Upper lobe of right lung (tissue), 1 donor: Measurements from ENCODE around the gene EPHB6. TPM values are rescaled to one million over a fixed set of nuclear protein-coding genes. Genes with fewer than 3 reads are reported as not detected.

Source experiments
- ATAC-seq: fragments of 200-7000 bp; cut with Tn5 transposase; one replicate; pipeline ENCODE4 v1.9.1; 2020; ENCODE audit warnings: mild to moderate bottlenecking, moderate library complexity
- DNase-seq: peaks from one replicate; pipeline ENCODE4 v3.0.0-alpha.2; 2020
- H3K27ac ChIP-seq: fragments of 200-600 bp; one replicate; pipeline ENCODE4 v1.8.0; 2022
- H3K27me3 ChIP-seq: fragments of 200-600 bp; one replicate; pipeline ENCODE4 v1.8.0; 2022; ENCODE audit warnings: mild to moderate bottlenecking
- H3K36me3 ChIP-seq: fragments of 200-600 bp; one replicate; pipeline ENCODE4 v1.8.0; 2022
- H3K4me1 ChIP-seq: fragments of 200-600 bp; one replicate; pipeline ENCODE4 v1.8.0; 2022
- H3K4me3 ChIP-seq: fragments of 200-600 bp; one replicate; pipeline ENCODE4 v1.8.0; 2022; ENCODE audit warnings: mild to moderate bottlenecking
- H3K9me3 ChIP-seq: fragments of 200-600 bp; one replicate; pipeline ENCODE4 v1.8.0; 2022
- intact Hi-C: fragments of 100-400 bp; cut with DNase I; formaldehyde crosslinking; loops from one replicate; pipeline ENCODE4 v1.11.0; 2022
- total RNA-seq: library from RNA; stranded (reverse); fragmentation: NEBNext Ultra II Directional; extraction: Animal tissue kit (Norgen Biotek cat#: 25700); gene quantifications from one replicate; pipeline ENCODE4 v1.2.1, GENCODE V29; 2021
- TF ChIP-seq, protein P1 (sequence below): fragments of 200-600 bp; IDR thresholded peaks from one replicate; pipeline ENCODE4 v1.8.0; 2022; ENCODE audit warnings: antibody characterized with exemption
- donor health status: DM: no; HTN: yes; CAD: no; lungs with severe emphysema.

Gene EPHB6
- total RNA-seq, 1 donor from 2014 or later, result 12.8 TPM

DNA sequence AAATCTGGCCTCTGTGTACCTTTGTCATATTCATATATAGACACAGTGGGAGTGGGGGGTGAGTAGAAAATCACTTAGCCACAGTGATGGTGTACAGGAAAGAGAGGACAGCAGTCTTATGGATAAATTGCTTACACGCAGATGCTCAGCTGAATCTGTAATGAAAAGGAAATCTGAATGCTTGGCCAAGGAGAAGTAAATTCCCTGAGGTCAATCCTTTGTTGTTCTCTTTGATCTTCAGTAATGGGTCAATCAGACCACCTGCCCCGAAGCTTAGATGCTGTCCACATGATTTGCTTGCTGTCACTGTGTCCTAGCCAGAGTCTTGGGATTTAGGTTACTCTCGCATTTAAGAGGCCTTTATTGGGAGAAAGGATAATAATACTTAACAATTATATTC lies 18.4 kb upstream of the EPHB6 start:
- H3K36me3 ChIP-seq, result no peaks in the 10 kb centered on the region
- H3K4me3 ChIP-seq, result no peak overlapping the region
- no peaks in the 10 kb centered on the region for H3K4me1 ChIP-seq
- no peak for ATAC-seq
- H3K27me3 ChIP-seq, result no peaks in the 10 kb centered on the region
- DNase-seq, result no peak
- intact Hi-C loops, result no loop called here
- TF ChIP-seq, protein P1, sequence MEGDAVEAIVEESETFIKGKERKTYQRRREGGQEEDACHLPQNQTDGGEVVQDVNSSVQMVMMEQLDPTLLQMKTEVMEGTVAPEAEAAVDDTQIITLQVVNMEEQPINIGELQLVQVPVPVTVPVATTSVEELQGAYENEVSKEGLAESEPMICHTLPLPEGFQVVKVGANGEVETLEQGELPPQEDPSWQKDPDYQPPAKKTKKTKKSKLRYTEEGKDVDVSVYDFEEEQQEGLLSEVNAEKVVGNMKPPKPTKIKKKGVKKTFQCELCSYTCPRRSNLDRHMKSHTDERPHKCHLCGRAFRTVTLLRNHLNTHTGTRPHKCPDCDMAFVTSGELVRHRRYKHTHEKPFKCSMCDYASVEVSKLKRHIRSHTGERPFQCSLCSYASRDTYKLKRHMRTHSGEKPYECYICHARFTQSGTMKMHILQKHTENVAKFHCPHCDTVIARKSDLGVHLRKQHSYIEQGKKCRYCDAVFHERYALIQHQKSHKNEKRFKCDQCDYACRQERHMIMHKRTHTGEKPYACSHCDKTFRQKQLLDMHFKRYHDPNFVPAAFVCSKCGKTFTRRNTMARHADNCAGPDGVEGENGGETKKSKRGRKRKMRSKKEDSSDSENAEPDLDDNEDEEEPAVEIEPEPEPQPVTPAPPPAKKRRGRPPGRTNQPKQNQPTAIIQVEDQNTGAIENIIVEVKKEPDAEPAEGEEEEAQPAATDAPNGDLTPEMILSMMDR, result no peak
- no peaks in the 10 kb centered on the region for H3K9me3 ChIP-seq
- H3K27ac ChIP-seq, result no peak overlapping the region

DNA sequence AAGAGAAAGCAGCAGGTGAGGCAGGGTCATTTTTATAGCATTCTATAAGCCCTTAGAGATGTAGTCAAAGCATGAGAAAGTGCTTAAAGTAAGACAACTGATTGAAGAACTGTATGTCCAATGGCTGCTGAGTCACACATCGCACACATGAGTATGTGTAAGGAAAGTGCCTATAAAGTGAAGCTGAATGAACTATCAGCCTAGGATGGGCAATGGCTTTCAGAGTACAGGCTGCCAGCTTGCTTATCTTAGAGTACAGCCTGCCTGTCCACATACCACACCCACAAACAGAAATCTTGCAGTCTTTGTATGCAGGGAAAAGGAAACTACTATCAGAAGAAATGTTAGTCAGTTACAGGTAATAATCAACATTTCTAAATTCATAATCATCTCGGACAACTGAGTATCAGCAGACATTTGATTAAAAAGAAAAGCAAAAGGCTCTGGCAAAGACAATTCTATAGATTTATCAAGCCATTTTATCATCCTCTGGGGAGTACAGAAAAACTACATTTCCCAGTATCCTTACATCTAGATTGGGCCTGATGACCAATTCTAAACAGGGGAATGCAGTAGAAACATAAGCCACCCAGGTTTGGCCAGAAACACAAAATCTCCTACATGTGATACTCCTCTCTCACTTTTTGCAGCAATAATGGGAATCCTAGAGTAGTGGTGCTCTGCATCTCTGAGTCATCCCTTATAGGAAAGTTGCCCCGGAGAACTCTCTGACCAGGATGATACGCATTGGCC lies 16.2 kb upstream of the EPHB6 start:
- ATAC-seq (no peak), DNase-seq (no peak)
- Histone ChIP-seq H3K9me3 (no peaks in the 10 kb centered on the region), H3K4me1 (no peaks in the 10 kb centered on the region), H3K27me3 (no peaks in the 10 kb centered on the region), H3K4me3 (no peak overlapping the region), H3K27ac (no peak overlapping the region), H3K36me3 (no peaks in the 10 kb centered on the region)
- TF ChIP-seq, protein P1, result no peak
- intact Hi-C loops, result no loop called here

DNA sequence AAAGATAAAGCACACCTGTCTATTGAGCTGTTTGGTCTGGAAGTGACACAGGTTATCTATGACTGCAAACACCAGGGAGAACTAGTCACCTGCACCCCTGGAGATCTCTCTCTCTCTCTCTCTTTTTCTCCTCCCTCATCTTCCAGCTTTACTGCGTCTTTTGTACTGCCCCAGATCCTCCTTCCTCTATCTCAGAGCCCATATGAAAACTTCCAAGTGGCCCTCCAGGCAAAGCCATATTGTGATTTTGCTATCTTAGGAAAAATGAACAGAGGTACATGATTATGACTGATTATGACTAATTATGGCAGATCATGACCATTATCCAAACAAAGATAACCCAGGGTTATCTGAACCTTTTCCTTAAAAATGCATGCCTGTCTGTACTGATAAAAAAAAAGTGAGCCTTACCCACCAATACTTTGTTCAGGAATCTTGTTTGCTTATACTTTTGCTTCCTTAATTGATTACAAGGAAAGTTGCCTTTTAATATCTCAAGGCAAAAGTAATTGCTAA lies 12.6 kb upstream of the EPHB6 start:
- ATAC-seq, result no peak
- TF ChIP-seq, protein P1, result no peak

DNA sequence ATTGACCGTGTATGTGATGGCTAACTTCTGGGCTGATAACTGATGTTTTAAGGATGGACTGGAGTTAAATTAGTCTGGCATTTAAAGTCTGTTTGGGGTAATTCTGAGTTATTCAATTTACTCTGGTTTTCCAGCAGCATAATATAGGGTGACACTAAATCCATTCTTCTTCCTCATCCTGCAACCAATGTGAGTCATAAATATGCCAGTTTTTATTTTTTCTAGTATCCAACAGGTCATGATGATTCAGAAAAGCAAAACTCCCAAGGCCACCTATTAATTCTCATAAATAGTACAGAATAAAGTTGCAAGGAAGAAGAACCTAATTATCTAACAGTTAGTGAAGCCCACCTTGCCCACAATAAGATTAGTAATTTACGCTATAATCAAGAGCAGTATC lies 7.5 kb upstream of the EPHB6 start:
- no peaks in the 10 kb centered on the region for H3K4me1 ChIP-seq
- ATAC-seq (no peak), DNase-seq (no peak)
- H3K4me3 ChIP-seq, result no peak overlapping the region
- intact Hi-C loops, result no loop called here
- H3K27ac ChIP-seq, result no peak overlapping the region
- no peaks in the 10 kb centered on the region for H3K36me3 ChIP-seq
- TF ChIP-seq, protein P1, result no peak
- no peaks in the 10 kb centered on the region for H3K9me3 ChIP-seq
- no peaks in the 10 kb centered on the region for H3K27me3 ChIP-seq

More for the DNA sequence above, 12.6 kb upstream of the EPHB6 start:
- H3K9me3 ChIP-seq, result no peaks in the 10 kb centered on the region
- intact Hi-C loops, result no loop called here
- no peaks in the 10 kb centered on the region for H3K36me3 ChIP-seq
- no peaks in the 10 kb centered on the region for H3K27me3 ChIP-seq
- DNase-seq, result no peak
- no peaks in the 10 kb centered on the region for H3K4me1 ChIP-seq
- no peak overlapping the region for H3K27ac ChIP-seq
- no peak overlapping the region for H3K4me3 ChIP-seq

DNA sequence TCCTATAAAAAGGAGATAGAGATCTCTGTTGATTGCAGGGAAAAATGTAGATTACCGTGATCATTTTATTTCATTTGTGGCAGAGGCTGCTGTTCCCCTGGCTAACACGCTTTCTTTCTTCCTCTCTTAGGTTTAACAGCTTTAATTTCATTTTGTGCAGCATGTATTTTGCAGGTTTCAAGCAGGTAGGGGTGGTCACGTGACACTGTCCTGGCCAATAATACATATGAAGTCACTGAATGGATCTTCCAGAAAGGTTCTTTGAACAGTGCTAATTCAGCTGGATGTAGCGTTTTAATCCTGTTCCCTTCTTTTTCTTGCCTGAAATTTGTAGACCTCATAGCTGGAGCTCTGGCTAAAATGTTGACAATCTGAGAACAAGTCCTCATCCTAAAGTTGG lies 3.6 kb upstream of the EPHB6 start:
- no peak overlapping the region for H3K27ac ChIP-seq
- TF ChIP-seq, protein P1, result no peak
- intact Hi-C loops, result loop anchor here (10.0 kb wide), 1 partner anchor 154 kb away; no protein-coding TSS in a partner anchor
- DNase-seq (no peak), ATAC-seq (no peak)
- H3K36me3 ChIP-seq, result no peaks in the 10 kb centered on the region
- no peaks in the 10 kb centered on the region for H3K9me3 ChIP-seq
- no peak overlapping the region for H3K4me3 ChIP-seq
- H3K27me3 ChIP-seq, result no peaks in the 10 kb centered on the region
- peaks cover 11% of the 10 kb centered on the region for H3K4me1 ChIP-seq
